ENCODE data around the gene LRP10. TPM values are rescaled to one million over a fixed set of nuclear protein-coding genes. Genes with fewer than 3 reads are reported as not detected.

LRP10 gene
- total and polyA plus RNA-seq, 2 of the 4 experiments (the other 2 are of a cell fraction): 25.1 to 118 TPM

DNA sequence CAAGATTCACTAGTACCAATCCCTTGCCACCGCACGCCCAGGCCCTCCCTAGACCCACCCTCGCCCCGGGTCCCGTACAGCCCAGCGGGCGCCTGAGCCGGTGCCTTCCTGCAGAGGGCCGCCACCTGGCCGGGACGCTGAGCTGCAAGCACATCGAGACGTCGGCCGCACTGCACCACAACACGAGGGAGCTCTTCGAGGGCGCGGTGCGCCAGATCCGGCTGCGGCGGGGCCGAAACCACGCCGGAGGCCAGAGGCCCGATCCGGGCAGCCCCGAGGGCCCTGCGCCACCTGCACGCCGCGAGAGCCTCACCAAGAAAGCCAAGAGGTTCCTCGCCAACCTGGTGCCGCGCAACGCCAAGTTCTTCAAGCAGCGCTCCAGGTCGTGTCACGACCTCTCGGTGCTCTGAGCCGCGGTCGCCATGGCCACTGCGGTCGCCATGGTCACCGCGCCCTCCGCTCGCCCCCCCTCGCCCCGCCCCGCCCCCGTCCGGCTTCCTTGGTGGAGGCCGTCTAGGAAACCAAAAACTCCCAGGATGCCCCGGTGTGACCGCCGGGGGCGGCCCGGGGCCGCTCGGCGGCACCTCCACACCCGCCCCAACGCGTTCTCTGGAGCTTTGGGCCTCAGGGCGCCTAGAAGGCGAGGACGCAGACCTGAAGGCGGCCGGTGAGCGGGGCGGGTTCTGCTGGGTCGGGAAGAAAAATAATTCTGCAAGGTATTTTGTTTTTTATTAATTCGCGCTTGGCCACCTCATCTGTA is 15.1 kb downstream of the LRP10 start:
- peak; percentile 13 for DNase-seq
- WGBS, 2 experiments (ENCODE audit: extremely low coverage in 2 of 2, insufficient read length in 1 of 2): 13% methylated on average over 32 of the region's 77 CpGs; no CpG with 5 or more reads in 1 of the 2 experiments
- POLR2A ChIA-PET (ENCODE audit: unreplicated experiment): no interaction called here

More for the DNA sequence above, 15.1 kb downstream of the LRP10 start:
- Histone ChIP-seq H3K9me1 (ENCODE audit: insufficient read depth, low read length) (peaks cover 11% of the 10 kb centered on the region; the same call in 1 of the 2 replicates), H3K36me3 (ENCODE audit: control insufficient read depth, insufficient read depth, low read length) (no peaks in the 10 kb centered on the region), H2BK20ac (ENCODE audit: low read depth, low read length) (peak overlapping the region; percentile 11; the same call in 1 of the 2 replicates), H3K27ac (ENCODE audit: insufficient read depth, low read length) (peak overlapping the region; percentile 6; the same call in 1 of the 2 replicates), H3K4me1 (ENCODE audit: control insufficient read depth, insufficient read depth, low read length) (peaks cover 5% of the 10 kb centered on the region; the same call in 1 of the 2 replicates), H3K18ac (ENCODE audit: low read depth, low read length) (peak overlapping the region; percentile 20), H3K4ac (ENCODE audit: low read depth, low read length) (peak overlapping the region; percentile 76), H2AFZ (replicated peaks; ENCODE audit: low read length, poor library complexity) (peak overlapping the region; percentile 98), H4K8ac (ENCODE audit: low read depth in 2 of 2, low read length in 2 of 2) (peak overlapping the region; percentile 27 to 97), H2AK9ac (replicated peaks; ENCODE audit: low read depth, low read length, poor library complexity) (peak overlapping the region; percentile 73), H2AK5ac (ENCODE audit: low read depth, low read length) (peak overlapping the region; percentile 64; the same call in 1 of the 2 replicates), H3K9ac (ENCODE audit: low read depth, low read length) (peak overlapping the region; percentile 41), H3K79me1 (ENCODE audit: low read depth in 1 of 2, low read length in 2 of 2) (peaks cover 7 to 17% of the 10 kb centered on the region in 2 experiments; a peak in 3 of 4 replicates), H3K4me2 (ENCODE audit: low read depth, low read length) (peak overlapping the region; percentile 76), H3K56ac (ENCODE audit: extremely low read depth, insufficient read depth, low read length) (peak overlapping the region; percentile 78; the same call in 1 of the 2 replicates), H3K4me3 (ENCODE audit: insufficient read depth, low read depth, low read length) (peak overlapping the region; percentile 47), H2BK15ac (ENCODE audit: low read depth, low read length) (no peak overlapping the region), H3K14ac (replicated peaks; ENCODE audit: low read depth, low read length) (peak overlapping the region; percentile 95), H3K23ac (ENCODE audit: low read depth, low read length) (peak overlapping the region; percentile 71), H4K5ac (ENCODE audit: low read depth, low read length) (peak overlapping the region; percentile 66), H3K27me3 (ENCODE audit: control insufficient read depth, insufficient read depth, low read length) (no peaks in the 10 kb centered on the region), H2BK120ac (ENCODE audit: low read depth, low read length) (peak overlapping the region; percentile 11; the same call in 1 of the 2 replicates), H4K91ac (ENCODE audit: insufficient read depth, low read depth, low read length) (peak overlapping the region; percentile 77), H3K9me3 (ENCODE audit: control insufficient read depth, insufficient read depth, low read length) (no peaks in the 10 kb centered on the region), H4K20me1 (ENCODE audit: insufficient read depth, low read length) (no peaks in the 10 kb centered on the region), H2BK5ac (ENCODE audit: low read depth, low read length, poor library complexity, severe bottlenecking) (peak overlapping the region; percentile 18)
- intact Hi-C loops (cut with micrococcal nuclease): loop anchor here (2.0 kb wide), 1 partner anchor 14 kb away; no protein-coding TSS in a partner anchor
- CTCF ChIA-PET: interaction anchor here (1.6 to 1.8 kb wide), 2 partner anchors 14 kb away, joined by 5 to 7 read pairs; no protein-coding TSS in a partner anchor
- in situ Hi-C loops (cut with MboI; ENCODE audit: low sequenced_read_pairs): no loop called here
- TF ChIP-seq RCOR1 (IDR thresholded peaks at IDR 0.05; ENCODE audit: insufficient replicate concordance, low read length) (no peak), MAZ (IDR thresholded peaks at IDR 0.05; ENCODE audit: borderline replicate concordance, low read depth, low read length) (peak; percentile 20; the same call in 1 of the 2 replicates), CTCF (conservative IDR thresholded peaks at IDR 0.05; ENCODE audit: low read depth, low read length) (0 out of 2 replicates have a peak, but pooled peaks have one; percentile 10)
- dilution Hi-C loops (cut with HindIII; ENCODE audit: low sequenced_read_pairs, unreplicated experiment): no loop called here
- no TSS peak for BruUV-seq (replicated peaks)
- peak; percentile 81 for ATAC-seq (ENCODE audit: low read depth)
